Fibroblast of skin of scalp (primary cell): ENCODE measurements around the gene ELOVL1.

Source experiments
- DNase-seq: peaks from one replicate; pipeline ENCODE4 v3.0.0-alpha.2; 2013

The ELOVL1 gene

GRCh38 chr1:43324810-43325209, 43.0 kb downstream of the ELOVL1 start:
- no peak for DNase-seq

GRCh38 chr1:43322506-43322905, 45.3 kb downstream of the ELOVL1 start:
- no peak for DNase-seq

- DNase-seq, result no peak
Measured at GRCh38 chr1:43321331-43321891, 46.4 kb downstream of the ELOVL1 start.

DNA sequence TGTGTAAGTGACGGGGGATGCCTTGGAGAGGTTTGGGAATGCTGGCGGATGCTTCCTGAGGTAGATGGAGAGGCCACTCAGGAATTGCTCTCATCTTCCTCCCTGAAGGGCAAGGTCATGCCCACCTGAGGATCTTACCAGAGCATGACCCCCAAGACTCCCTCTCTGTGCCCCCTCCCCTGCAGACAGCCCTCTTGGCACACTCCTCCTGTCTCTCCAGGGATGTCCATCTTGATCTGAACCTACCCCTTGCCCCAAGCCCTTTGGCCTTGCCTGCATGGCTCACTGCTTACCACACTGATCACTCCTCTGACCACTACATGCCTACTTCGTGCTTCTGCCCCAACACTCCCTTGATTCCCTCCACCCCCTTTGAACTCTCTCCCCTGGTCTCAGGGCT, 48.0 kb downstream of the ELOVL1 start:
- DNase-seq, result no peak

DNA sequence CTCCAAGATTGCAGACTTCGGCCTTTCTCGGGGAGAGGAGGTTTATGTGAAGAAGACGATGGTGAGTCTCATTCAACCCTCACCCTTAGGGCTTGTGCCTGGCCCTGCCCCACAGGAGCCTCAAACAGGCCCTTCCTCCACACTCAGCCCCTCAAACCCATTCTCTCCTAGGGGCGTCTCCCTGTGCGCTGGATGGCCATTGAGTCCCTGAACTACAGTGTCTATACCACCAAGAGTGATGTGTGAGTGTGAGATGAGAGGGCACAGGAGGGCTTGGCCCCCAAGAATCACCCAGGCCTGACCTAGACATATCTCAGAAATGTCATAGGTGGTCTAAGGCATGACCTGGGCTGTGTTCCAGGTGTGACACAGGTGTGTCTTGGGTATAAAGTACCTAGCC, 48.5 kb downstream of the ELOVL1 start:
- no peak for DNase-seq

DNA sequence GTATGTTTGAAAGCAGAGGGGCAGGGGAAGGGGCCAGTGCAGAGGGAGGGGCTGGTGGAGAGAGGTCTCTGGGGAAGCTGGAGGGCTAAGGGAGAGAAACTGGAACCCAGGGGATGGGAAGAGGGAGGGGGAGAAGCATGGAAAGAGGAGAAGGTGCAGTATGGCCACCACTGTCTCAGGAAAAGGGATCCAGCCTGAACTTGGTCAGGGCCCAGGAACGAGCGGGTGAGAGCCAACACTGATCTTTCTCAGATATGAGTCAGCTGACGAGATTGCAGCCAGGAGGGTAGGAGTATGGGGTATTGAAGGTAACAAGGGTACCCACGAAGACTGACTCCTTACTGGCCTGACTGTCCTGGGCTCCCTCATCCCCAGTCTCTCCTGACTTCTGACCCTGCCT, 49.0 kb downstream of the ELOVL1 start:
- DNase-seq, result no peak

- DNase-seq, result no peak
Measured at GRCh38 chr1:43317817-43318471, 49.9 kb downstream of the ELOVL1 start.

- DNase-seq, result no peak
Measured at GRCh38 chr1:43316738-43317520, 50.9 kb downstream of the ELOVL1 start.

DNA sequence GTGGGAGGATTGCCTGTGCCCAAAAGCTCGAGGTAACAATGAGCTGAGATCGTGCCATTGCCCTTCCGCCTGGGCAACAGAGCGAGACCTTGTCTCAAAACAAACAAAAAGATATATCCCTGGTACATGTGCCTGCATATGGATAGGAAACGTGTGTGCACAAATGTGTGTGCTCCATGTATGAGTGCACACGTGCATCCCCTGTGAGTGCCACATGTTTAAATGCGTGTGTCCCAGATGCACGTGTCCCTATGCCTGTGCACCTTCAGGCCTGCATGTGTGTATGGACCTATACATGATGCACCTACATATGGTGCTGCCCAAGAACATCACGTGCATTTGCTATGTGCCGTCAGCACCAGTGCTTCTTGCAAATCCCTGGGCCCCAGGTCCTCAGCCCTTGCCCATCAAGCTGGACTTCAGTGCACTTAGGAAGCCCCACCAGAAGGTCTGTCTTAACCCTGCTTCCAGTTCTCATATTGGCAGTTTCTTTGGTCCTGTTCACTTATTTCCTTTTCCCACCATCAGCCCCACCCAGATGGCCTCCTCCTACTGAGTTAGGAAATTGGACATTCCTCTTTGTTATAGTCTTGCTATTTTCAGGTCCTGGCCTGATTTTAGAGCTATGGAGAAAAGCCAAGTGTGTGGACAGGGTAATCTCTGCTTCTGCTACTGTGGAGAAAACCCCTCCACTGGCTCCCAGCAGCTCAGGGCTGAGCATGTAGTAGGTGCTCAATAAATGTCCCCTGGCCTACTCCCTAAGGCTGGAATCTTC, 51.7 kb downstream of the ELOVL1 start:
- DNase-seq, result no peak

- DNase-seq, result no peak
Measured at GRCh38 chr1:43315481-43315880, 52.3 kb downstream of the ELOVL1 start.

DNA sequence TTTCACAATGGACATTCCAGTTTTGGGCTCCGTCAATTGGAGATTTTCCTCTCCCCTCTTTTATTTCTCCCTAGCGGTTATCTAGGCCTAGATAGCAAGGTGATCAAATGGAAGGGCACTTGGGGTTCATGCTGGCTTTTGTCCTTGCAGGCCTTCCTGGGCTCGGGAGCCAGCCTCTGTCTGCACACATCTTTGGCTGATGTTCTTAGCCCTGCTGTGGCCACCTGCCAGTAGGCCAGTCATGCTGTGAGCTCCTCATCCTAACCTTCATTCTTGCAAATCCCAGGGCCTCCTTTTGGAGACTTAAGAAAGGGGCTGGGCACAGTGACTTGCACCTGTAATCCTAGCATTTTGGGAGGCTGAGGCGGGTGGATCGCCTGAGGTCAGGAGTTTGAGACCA, 53.6 kb downstream of the ELOVL1 start:
- no peak for DNase-seq

GRCh38 chr1:43313771-43314170, 54.0 kb downstream of the ELOVL1 start:
- no peak for DNase-seq
